ENCODE results near the gene PRPF19. TPM values are rescaled to one million over a fixed set of nuclear protein-coding genes. Genes with fewer than 3 reads are reported as not detected.

The PRPF19 gene
- total and polyA plus RNA-seq, 2 of the 13 experiments (the other 11 are each of a cell fraction or from before 2014, with no cell fraction given): 27.4 to 91.1 TPM

- ATAC-seq (no peak), FAIRE-seq (no peak), DNase-seq (ENCODE audit: low spot score) (no peak)
- Histone ChIP-seq H3K9me3 (ENCODE audit: low read length) (no peaks in the 10 kb centered on the region), H3K9ac (ENCODE audit: insufficient read depth, low read depth, low read length) (no peak overlapping the region), H2AFZ (ENCODE audit: low read length) (no peak overlapping the region), H3K27ac (ENCODE audit: extremely low read length, insufficient read depth, low read length) (no peak overlapping the region), H4K20me1 (ENCODE audit: insufficient read depth, low read length) (no peaks in the 10 kb centered on the region), H3K4me3 (replicated peaks in 1 of 3; ENCODE audit: insufficient read depth in 1 of 3, low read depth in 2 of 3, low read length in 3 of 3) (no peak overlapping the region), H3K27me3 (ENCODE audit: control insufficient read depth in 1 of 2, insufficient read depth in 2 of 2, low read length in 2 of 2) (no peaks in the 10 kb centered on the region), H3K36me3 (replicated peaks in 1 of 2; ENCODE audit: control insufficient read depth in 1 of 2, insufficient read depth in 2 of 2, low read length in 2 of 2) (peaks cover 32 to 66% of the 10 kb centered on the region in 2 experiments), H3K4me2 (ENCODE audit: low read depth, low read length) (no peak overlapping the region), H3K79me2 (ENCODE audit: insufficient read depth, low read length) (no peaks in the 10 kb centered on the region), H3K4me1 (ENCODE audit: insufficient read depth, low read length) (no peaks in the 10 kb centered on the region)
- in situ Hi-C loops (cut with HindIII; ENCODE audit: extremely low pct_ligation_motif_present, low pct_unique_long_range_greater_than_20kb): no loop called here
- CTCF ChIA-PET (ENCODE audit: low intra/inter-chr PET ratio, low total read pairs): no interaction called here
- no TSS peak for BruUV-seq (replicated peaks)
- WGBS (ENCODE audit: low lambda C conversion rate): 95% methylated on average over 5 of the region's 5 CpGs
- intact Hi-C loops (cut with micrococcal nuclease; ENCODE audit: unreplicated experiment): no loop called here
- POLR2A ChIA-PET: no interaction called here
- TF ChIP-seq ZNF766 (CRISPR knock-in tag; IDR thresholded peaks at IDR 0.05; ENCODE audit: borderline replicate concordance): no peak
These were observed 10.7 kb downstream of the PRPF19 start for GRCh38 chr11:60895687-60896086.

- DNase-seq (ENCODE audit: low spot score): no peak
- 98% methylated on average over 6 of the region's 7 CpGs for WGBS (ENCODE audit: low lambda C conversion rate)
- no peak for FAIRE-seq
- POLR2A ChIA-PET: no interaction called here
- Histone ChIP-seq H3K79me2 (ENCODE audit: insufficient read depth, low read length) (no peaks in the 10 kb centered on the region), H3K27me3 (ENCODE audit: control insufficient read depth in 1 of 2, insufficient read depth in 2 of 2, low read length in 2 of 2) (no peaks in the 10 kb centered on the region), H3K9ac (ENCODE audit: insufficient read depth, low read depth, low read length) (no peak overlapping the region), H3K4me3 (replicated peaks in 1 of 3; ENCODE audit: insufficient read depth in 1 of 3, low read depth in 2 of 3, low read length in 3 of 3) (no peak overlapping the region), H3K4me1 (ENCODE audit: insufficient read depth, low read length) (no peaks in the 10 kb centered on the region), H2AFZ (ENCODE audit: low read length) (no peak overlapping the region), H3K4me2 (ENCODE audit: low read depth, low read length) (no peak overlapping the region), H3K9me3 (ENCODE audit: low read length) (no peaks in the 10 kb centered on the region), H3K27ac (ENCODE audit: extremely low read length, insufficient read depth, low read length) (no peak overlapping the region), H3K36me3 (replicated peaks in 1 of 2; ENCODE audit: control insufficient read depth in 1 of 2, insufficient read depth in 2 of 2, low read length in 2 of 2) (peaks cover 10 to 37% of the 10 kb centered on the region in 2 experiments; a peak in 4 of 5 replicates), H4K20me1 (ENCODE audit: insufficient read depth, low read length) (no peaks in the 10 kb centered on the region)
- CTCF ChIA-PET (ENCODE audit: low intra/inter-chr PET ratio, low total read pairs): no interaction called here
- TF ChIP-seq ZNF207 (IDR thresholded peaks at IDR 0.05; ENCODE audit: borderline replicate concordance): no peak
- no peak for TF ChIP-seq PRPF4 (IDR thresholded peaks at IDR 0.05; ENCODE audit: low read depth, low read length, poor library complexity, severe bottlenecking)
- TF ChIP-seq ATF6 (CRISPR knock-in tag; conservative IDR thresholded peaks at IDR 0.05): no peak
- no peak for TF ChIP-seq MXI1 (IDR thresholded peaks at IDR 0.05; ENCODE audit: borderline replicate concordance, low read depth, low read length)
- no peak for TF ChIP-seq TCF12 (IDR thresholded peaks at IDR 0.05)
- TF ChIP-seq TCF12 (CRISPR knock-in tag; IDR thresholded peaks at IDR 0.05): no peak
- no peak for TF ChIP-seq ZNF124 (CRISPR knock-in tag; IDR thresholded peaks at IDR 0.05)
- intact Hi-C loops (cut with micrococcal nuclease; ENCODE audit: unreplicated experiment) (no loop called here), in situ Hi-C loops (cut with HindIII; ENCODE audit: extremely low pct_ligation_motif_present, low pct_unique_long_range_greater_than_20kb) (loop anchor here (5.0 kb wide), 1 partner anchor 59 kb away; no protein-coding TSS in a partner anchor)
- BruUV-seq (replicated peaks): no TSS peak
- no peak for ATAC-seq
These were observed 15.2 kb downstream of the PRPF19 start for GRCh38 chr11:60891103-60891741.

All from HepG2 (cell line).